ENCODE data around the gene MTCL1.

MTCL1 gene

DNA sequence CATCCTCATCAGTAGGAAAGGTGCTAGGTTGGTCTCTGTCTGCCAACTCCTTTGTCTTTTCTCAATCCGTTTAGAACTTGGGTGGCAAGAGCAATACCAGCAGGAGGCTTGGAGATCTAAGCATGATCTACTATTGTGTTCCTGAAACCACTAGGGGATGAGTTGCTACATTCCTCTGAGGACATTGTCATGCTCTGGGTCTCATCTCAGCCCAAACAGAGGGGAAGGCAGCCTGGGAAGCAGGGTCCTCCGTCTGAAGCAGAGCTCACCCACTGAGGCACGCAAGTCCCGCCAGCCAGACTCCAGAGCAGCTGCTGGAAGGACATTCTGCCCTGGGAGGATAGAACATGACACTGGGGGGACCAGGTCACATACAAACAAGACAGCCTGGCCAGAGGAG, 162.9 kb downstream of the MTCL1 start:
- no peak overlapping the region for H3K4me2 ChIP-seq (ENCODE audit: low read depth, low read length, poor library complexity, severe bottlenecking)
- H3K9me2 ChIP-seq (replicated peaks; ENCODE audit: low read depth, low read length) = no peaks in the 10 kb centered on the region
- H3F3A ChIP-seq (ENCODE audit: low read depth) = no peaks in the 10 kb centered on the region
- H2AFZ ChIP-seq (ENCODE audit: low read length) = no peak overlapping the region
- H3K4me3 ChIP-seq (ENCODE audit: low read length, poor library complexity, severe bottlenecking) = no peak overlapping the region
- TF ChIP-seq, protein P1, sequence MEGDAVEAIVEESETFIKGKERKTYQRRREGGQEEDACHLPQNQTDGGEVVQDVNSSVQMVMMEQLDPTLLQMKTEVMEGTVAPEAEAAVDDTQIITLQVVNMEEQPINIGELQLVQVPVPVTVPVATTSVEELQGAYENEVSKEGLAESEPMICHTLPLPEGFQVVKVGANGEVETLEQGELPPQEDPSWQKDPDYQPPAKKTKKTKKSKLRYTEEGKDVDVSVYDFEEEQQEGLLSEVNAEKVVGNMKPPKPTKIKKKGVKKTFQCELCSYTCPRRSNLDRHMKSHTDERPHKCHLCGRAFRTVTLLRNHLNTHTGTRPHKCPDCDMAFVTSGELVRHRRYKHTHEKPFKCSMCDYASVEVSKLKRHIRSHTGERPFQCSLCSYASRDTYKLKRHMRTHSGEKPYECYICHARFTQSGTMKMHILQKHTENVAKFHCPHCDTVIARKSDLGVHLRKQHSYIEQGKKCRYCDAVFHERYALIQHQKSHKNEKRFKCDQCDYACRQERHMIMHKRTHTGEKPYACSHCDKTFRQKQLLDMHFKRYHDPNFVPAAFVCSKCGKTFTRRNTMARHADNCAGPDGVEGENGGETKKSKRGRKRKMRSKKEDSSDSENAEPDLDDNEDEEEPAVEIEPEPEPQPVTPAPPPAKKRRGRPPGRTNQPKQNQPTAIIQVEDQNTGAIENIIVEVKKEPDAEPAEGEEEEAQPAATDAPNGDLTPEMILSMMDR (conservative IDR thresholded peaks at IDR 0.05; ENCODE audit: low read length) = no peak
- TF ChIP-seq EZH2phosphoT487 (IDR thresholded peaks at IDR 0.05; ENCODE audit: borderline replicate concordance) = no peak
- no peaks in the 10 kb centered on the region for H3K79me2 ChIP-seq (ENCODE audit: insufficient read depth, low read length)
- no peaks in the 10 kb centered on the region for H3K4me1 ChIP-seq (ENCODE audit: insufficient read depth, low read length, poor library complexity, severe bottlenecking)
- H3K36me3 ChIP-seq (ENCODE audit: insufficient read depth, low read length) = no peaks in the 10 kb centered on the region
- H3K9me3 ChIP-seq (ENCODE audit: insufficient read depth, low read depth, low read length) = no peaks in the 10 kb centered on the region
- no peaks in the 10 kb centered on the region for H4K20me1 ChIP-seq (ENCODE audit: insufficient read depth, low read length, poor library complexity, severe bottlenecking)
- no peaks in the 10 kb centered on the region for H3K27me3 ChIP-seq (ENCODE audit: insufficient read depth, low read length, poor library complexity, severe bottlenecking)
- no peak overlapping the region for H3K9ac ChIP-seq (ENCODE audit: low read depth, low read length, poor library complexity, severe bottlenecking)

DNA sequence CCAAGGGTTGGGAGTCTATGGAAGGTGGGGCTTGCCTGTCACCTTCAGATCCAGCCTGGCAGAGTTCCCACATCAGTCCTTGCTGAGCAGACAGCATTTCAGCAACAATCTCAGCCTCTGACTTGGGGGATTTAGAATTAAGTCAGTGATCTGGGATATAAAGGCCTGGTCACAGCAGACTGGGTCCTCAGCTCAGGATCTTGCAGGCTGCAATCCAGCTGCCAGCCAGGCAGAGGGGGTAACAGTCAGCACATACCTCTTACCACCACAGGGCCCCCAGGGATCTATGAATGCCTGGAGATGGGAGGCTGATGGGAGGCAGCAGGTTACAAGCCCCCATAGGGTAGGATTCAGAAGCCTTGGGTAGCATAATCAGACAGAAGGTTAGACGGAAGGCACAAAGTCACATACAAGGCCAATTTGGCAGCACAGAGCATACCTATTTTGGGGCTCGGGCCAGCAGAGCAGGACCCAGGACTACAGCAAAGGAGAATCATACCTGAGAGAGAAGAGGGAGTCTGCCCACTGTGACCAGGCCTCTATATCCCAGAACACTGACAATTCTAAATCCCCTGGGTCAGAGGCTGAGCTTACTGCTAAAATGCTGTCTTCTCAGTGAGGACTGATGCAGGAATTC, 163.5 kb downstream of the MTCL1 start:
- Histone ChIP-seq H3K4me3 (ENCODE audit: low read length, poor library complexity, severe bottlenecking) (no peak overlapping the region), H3K79me2 (ENCODE audit: insufficient read depth, low read length) (no peaks in the 10 kb centered on the region), H3K4me2 (ENCODE audit: low read depth, low read length, poor library complexity, severe bottlenecking) (no peak overlapping the region), H3K4me1 (ENCODE audit: insufficient read depth, low read length, poor library complexity, severe bottlenecking) (no peaks in the 10 kb centered on the region), H3K27me3 (ENCODE audit: insufficient read depth, low read length, poor library complexity, severe bottlenecking) (no peaks in the 10 kb centered on the region), H4K20me1 (ENCODE audit: insufficient read depth, low read length, poor library complexity, severe bottlenecking) (no peaks in the 10 kb centered on the region), H3K9ac (ENCODE audit: low read depth, low read length, poor library complexity, severe bottlenecking) (no peak overlapping the region), H3K9me3 (ENCODE audit: insufficient read depth, low read depth, low read length) (no peaks in the 10 kb centered on the region), H2AFZ (ENCODE audit: low read length) (no peak overlapping the region), H3K9me2 (replicated peaks; ENCODE audit: low read depth, low read length) (no peaks in the 10 kb centered on the region), H3F3A (ENCODE audit: low read depth) (no peaks in the 10 kb centered on the region), H3K36me3 (ENCODE audit: insufficient read depth, low read length) (no peaks in the 10 kb centered on the region)
- TF ChIP-seq, protein P1 (conservative IDR thresholded peaks at IDR 0.05; ENCODE audit: low read length) = no peak
- TF ChIP-seq EZH2phosphoT487 (IDR thresholded peaks at IDR 0.05; ENCODE audit: borderline replicate concordance) = no peak

DNA sequence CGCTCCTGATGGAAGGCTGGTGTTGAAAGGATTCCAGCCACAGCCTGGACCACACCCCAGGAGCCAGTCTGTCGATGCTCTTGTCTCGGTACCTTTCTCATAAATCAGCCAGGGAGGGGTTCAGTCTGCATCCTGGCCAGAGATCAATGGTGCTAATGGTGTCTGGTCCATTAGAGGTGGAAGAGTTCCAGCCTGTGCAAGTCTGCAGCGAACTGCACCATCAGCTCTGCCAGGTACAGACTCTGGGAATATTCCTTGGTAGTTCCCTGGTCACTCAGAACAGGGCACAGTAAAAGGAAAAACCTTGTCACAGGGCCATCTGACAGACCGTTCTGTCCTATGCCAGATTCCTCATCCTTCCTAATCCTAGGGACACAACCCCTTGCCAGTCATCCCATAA, 164.3 kb downstream of the MTCL1 start:
- Histone ChIP-seq H3K79me2 (ENCODE audit: insufficient read depth, low read length) (no peaks in the 10 kb centered on the region), H3K4me2 (ENCODE audit: low read depth, low read length, poor library complexity, severe bottlenecking) (no peak overlapping the region), H2AFZ (ENCODE audit: low read length) (no peak overlapping the region), H4K20me1 (ENCODE audit: insufficient read depth, low read length, poor library complexity, severe bottlenecking) (no peaks in the 10 kb centered on the region), H3K4me3 (ENCODE audit: low read length, poor library complexity, severe bottlenecking) (no peak overlapping the region), H3K27me3 (ENCODE audit: insufficient read depth, low read length, poor library complexity, severe bottlenecking) (no peaks in the 10 kb centered on the region), H3F3A (ENCODE audit: low read depth) (no peaks in the 10 kb centered on the region), H3K36me3 (ENCODE audit: insufficient read depth, low read length) (no peaks in the 10 kb centered on the region), H3K9me2 (replicated peaks; ENCODE audit: low read depth, low read length) (no peaks in the 10 kb centered on the region), H3K9ac (ENCODE audit: low read depth, low read length, poor library complexity, severe bottlenecking) (no peak overlapping the region), H3K9me3 (ENCODE audit: insufficient read depth, low read depth, low read length) (no peaks in the 10 kb centered on the region), H3K4me1 (ENCODE audit: insufficient read depth, low read length, poor library complexity, severe bottlenecking) (no peaks in the 10 kb centered on the region)
- TF ChIP-seq EZH2phosphoT487 (IDR thresholded peaks at IDR 0.05; ENCODE audit: borderline replicate concordance) = no peak
- TF ChIP-seq, protein P1 (conservative IDR thresholded peaks at IDR 0.05; ENCODE audit: low read length) = no peak

All from Loucy (cell line).